Measurements from ENCODE around the gene GCGR.
"Not testable (repeated sequence)": the region's sequence is repeated elsewhere in the genome, so short reads cannot be mapped to it uniquely, and the experiment has no call there.

Gene GCGR

GRCh38 chr17:81832608-81833159, 28.7 kb downstream of the GCGR start:
- DNase-seq (ENCODE audit: low spot score): peak; percentile 32

GRCh38 chr17:81833160-81833920, 29.4 kb downstream of the GCGR start, which contains the start of gene MCRIP1:
TSS of gene MCRIP1 (minus strand) at chr17:81833291. CDS start at chr17:81824506, 8,785 bp downstream.
- peak; percentile 96 for DNase-seq (ENCODE audit: low spot score)

- no peak for DNase-seq (ENCODE audit: low spot score)
These were observed 30.2 kb downstream of the GCGR start for GRCh38 chr17:81833921-81834830.

- DNase-seq (ENCODE audit: low spot score): no peak
These were observed 30.9 kb downstream of the GCGR start, which contains the start of gene PPP1R27 for GRCh38 chr17:81834831-81835267. TSS of gene PPP1R27 (minus strand) at chr17:81835050. CDS start at chr17:81834953, 97 bp downstream.

- DNase-seq (ENCODE audit: low spot score): no peak
These were observed 33.7 kb downstream of the GCGR start for GRCh38 chr17:81837641-81838040.

GRCh38 chr17:81838753-81839255, 34.9 kb downstream of the GCGR start:
- DNase-seq (ENCODE audit: low spot score): no peak

GRCh38 chr17:81839301-81839700, 35.4 kb downstream of the GCGR start:
- no peak for DNase-seq (ENCODE audit: low spot score)

GRCh38 chr17:81840059-81840458, 36.1 kb downstream of the GCGR start:
- not testable (repeated sequence) for DNase-seq (ENCODE audit: low spot score)

- no peak for DNase-seq (ENCODE audit: low spot score)
These were observed 37.2 kb downstream of the GCGR start for GRCh38 chr17:81840826-81841778.

GRCh38 chr17:81841866-81842265, 37.9 kb downstream of the GCGR start:
- DNase-seq (ENCODE audit: low spot score): no peak

GRCh38 chr17:81842378-81842724, 38.4 kb downstream of the GCGR start:
- no peak for DNase-seq (ENCODE audit: low spot score)

GRCh38 chr17:81842725-81843504, 39.0 kb downstream of the GCGR start:
- DNase-seq (ENCODE audit: low spot score): no peak

GRCh38 chr17:81843713-81844326, 39.9 kb downstream of the GCGR start:
- no peak for DNase-seq (ENCODE audit: low spot score)

GRCh38 chr17:81844327-81844851, 40.4 kb downstream of the GCGR start:
- DNase-seq (ENCODE audit: low spot score): no peak

GRCh38 chr17:81844887-81845286, 40.9 kb downstream of the GCGR start:
- no peak for DNase-seq (ENCODE audit: low spot score)

- no peak for DNase-seq (ENCODE audit: low spot score)
These were observed 41.4 kb downstream of the GCGR start for GRCh38 chr17:81845361-81845760.

- no peak for DNase-seq (ENCODE audit: low spot score)
These were observed 42.2 kb downstream of the GCGR start for GRCh38 chr17:81845881-81846742.

Measured in kidney tubule cell (primary cell).